Activated CD8-positive, alpha-beta memory T cell treated with anti-CD3 and anti-CD28 coated beads for 24 hours (primary cell): ENCODE measurements around the gene COL27A1.
"Not testable (repeated sequence)": the region's sequence is repeated elsewhere in the genome, so short reads cannot be mapped to it uniquely, and the experiment has no call there.

ENCODE experiments used
- DNase-seq: peaks from one replicate; pipeline ENCODE4 v3.0.0-alpha.2; 2020

The COL27A1 gene

DNA sequence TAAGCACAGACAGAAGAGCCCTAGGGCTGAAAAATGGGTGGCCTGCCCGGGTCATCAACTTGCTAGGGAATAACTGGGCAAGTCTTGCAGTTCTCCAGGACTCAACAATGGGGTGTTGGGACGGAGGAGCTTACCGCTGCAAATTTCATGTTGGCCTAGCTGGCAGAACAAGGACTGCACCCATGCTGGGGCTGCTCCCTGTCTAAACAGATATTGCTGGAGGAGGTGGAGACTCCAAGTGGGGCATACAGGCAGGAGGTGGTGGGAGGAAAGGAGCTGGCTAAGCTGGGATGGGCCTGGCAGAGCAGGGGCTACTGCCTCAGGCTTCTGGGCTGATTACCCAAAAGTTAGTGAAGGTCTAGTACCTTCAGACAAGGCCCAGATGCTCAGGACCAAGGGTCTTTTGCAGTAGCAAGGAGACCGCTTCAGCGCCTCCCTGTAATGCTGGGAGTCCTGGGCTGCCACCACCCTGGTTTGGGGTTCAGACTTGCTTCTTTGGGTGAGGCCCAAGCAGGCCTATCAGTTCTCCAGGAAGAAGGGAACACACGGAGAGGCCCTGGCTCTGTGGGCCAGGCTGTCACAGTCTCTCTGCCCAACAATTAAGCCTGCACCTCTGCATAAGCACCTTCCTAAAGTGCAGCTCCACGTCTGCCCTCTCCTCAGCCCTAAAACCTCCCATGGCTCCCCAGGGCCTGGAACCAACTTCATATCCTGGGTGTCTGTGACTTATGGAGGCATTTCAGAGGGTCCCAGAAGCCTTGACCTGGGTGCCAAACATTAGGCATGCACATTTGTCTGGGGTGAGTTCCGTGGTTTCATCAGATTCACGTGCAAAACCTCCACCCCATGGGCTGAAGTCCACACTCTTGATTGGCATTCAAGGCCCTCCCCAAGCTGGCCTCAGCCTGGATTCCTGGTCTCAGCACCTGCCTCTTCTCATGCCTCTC, 32.0 kb upstream of the COL27A1 start:
- no peak for DNase-seq

DNA sequence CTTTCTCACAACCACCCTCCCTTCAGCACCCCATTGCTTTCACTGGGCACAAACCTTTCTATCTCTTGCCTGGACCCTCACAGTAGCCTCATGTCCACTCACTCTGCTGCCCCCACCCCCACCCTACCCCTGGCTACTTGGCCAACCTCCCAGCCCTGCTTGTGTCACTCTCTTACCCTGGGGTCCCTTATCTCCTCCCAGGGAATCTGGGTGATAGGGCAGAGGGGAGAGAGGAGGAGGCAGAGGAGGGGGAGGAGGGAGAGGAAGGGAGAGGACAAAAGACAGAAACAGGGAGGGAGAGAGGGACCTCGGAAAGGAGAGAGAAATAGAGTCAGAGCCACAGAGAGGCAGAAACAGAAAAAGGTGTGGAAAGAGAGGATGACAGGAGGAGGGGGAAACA, 31.2 kb upstream of the COL27A1 start:
- DNase-seq = no peak

DNA sequence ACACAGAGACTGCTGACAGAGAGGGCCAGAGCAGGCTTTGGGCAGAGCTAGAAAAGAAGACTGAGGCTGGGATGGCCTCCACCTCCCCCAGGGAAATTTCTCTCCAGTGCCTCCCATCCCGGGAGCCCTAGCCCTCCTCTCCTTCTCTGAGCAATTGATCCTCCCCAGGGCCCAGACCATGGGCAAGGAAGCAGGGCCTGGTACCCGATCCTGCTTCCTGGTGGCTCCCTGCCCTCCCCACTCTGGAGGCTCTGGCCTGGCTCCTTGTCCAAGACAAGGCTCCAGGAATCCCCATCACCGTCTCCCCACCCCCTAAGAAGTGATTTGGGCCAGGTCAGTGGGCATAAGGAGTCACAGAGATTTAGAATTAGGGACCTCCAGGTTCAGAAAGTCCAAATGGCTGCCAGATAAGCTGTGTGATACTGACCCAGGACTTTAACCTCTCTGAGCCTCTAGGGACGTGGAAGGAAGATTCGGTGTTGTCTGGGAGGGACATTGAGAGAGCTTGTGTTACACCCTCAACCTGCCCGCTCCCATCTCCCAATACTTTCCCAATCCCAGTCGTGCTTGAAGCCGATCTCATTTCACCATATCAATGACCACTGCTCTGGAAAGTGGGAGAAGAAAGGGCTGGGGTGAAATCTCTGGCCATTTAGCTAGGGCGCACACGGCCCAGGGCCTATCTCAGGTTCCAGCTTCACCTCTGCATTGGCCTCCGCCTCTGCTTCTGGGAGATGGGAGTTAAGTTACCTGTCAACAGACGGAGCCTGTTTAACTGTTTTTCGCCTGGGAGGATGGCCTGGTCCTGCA, 30.5 kb upstream of the COL27A1 start:
- no peak for DNase-seq

DNA sequence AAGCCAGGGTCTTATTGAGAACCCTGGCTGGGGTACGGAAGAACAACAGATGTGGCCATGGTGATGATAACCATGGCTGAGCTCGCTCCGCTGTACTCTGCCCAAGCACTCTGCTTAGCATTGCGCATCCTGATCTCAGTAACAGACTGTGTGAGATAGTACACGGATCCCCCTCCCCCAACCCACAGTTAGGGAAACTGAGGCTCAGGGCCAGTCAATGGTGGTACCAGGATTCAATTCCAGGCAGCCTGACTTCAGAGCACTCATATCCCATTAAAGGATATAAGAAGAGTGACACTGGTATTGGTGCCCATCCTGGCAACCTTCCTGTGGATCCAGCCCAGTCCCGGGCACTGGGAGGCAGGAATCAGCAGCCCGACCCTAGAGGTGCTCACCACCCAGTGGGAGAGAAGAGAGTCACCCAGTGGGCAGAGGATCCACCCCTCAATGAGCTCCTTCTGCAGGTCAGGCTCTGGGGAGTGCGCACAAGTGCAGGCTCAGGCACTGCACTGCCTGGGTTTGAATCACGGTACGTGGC, 29.8 kb upstream of the COL27A1 start:
- no peak for DNase-seq

DNA sequence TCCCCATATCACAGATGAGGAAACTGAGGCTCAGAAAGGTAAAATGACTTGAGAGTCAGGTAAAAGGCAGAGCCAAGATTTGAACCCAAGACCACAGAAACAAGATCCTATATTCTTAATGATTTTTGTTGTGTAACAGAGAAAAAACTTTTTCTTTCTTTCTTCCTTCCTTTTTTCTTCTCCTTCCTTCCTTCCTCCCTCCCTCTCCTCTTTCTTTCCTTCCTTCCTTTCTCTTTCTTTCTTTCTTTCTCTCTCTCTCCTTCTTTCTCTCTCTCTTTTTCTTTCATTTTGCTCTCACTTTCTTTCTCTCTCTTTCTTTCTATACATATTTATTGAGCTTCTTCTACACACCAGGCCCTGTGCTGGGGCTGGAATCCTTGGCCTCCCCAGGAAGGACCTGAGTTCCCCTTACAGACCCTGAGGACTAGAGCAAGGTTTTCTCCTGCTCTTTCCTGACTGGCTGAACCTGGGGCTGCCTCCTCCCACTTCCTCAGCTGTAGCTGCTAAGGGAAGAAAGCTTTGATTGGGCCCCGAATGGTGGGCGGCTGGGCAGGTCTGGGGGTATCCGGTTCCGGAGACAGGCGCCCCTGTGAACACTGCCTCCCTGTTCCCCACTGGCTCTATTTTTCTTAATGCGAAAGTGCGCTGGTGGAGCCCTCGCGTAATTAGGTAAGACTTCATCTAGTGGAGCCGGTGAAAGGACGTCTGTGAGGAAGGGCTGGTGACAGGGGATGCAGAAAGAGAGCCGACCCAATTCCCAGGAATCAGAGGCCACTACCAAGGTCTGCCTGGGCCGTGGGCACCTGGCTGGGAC, 28.9 kb upstream of the COL27A1 start:
- no peak for DNase-seq

DNA sequence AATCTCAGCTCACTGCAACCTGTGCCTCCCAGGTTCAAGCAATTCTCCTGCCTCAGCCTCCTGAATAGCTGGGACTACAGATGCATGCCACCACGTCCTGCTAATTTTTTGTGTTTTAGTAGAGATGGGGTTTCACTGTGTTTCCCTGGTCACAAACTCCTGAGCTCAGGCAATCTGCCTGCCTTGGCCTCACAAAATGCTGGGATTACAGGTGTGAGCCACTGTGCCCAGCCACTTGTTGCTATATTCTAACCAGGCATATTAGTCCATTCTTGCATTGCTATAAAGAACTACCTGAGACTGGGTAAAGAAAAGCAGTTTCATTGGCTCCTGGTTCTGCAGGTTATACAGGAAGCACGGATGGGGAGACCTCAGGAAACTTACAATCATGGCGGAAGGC, 26.6 kb upstream of the COL27A1 start:
- DNase-seq = not testable (repeated sequence)

DNA sequence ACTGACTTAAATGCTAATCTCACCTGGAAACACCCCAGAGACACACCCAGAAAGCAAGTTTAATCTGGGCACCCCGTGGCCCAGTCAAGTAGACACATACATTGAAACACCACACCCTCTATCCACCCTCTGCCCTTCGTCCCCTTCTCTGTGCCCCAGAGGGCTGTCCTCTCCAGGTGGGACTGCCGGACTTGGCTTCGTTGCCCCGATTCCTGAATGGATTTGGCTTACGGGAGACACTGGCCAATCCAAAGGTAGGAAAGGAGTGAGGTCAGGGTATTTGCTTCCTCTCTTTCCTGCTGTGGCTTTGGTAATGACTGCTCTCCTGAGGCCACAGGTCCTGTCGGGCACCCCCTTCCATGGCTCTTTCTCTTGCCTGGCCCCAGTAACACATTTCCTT, 25.2 kb upstream of the COL27A1 start:
- DNase-seq = no peak

DNA sequence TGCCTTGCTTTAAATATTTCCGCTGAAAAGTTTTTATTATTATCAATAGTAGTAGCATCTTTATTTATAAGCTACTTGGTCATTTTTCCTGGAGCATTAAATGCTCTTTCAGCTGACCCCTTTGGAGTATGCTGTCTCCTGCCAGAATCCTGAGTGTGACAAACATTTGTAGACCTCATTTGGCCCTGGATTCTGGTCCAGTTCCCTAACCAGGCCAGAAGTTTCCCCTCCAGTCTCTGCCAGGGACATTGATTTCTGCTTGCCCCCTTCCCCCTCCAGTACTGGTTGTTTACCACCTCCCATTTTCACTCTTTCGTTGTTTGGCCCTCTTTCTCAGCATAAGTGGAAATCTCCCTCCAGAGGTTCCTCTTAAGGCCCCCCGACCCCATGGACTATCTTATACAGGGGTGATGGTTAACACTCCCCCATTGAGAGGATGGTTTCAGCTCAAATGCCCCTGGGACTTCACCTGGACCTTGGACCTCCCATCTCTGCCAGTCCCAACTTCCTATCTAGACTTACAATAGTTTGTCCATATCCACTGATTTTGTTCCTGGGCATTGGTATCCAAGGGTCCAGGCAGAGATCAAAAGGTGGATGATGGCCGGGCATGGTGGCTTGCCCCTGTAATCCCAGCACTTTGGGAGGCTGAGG, 24.6 kb upstream of the COL27A1 start:
- DNase-seq = no peak

DNA sequence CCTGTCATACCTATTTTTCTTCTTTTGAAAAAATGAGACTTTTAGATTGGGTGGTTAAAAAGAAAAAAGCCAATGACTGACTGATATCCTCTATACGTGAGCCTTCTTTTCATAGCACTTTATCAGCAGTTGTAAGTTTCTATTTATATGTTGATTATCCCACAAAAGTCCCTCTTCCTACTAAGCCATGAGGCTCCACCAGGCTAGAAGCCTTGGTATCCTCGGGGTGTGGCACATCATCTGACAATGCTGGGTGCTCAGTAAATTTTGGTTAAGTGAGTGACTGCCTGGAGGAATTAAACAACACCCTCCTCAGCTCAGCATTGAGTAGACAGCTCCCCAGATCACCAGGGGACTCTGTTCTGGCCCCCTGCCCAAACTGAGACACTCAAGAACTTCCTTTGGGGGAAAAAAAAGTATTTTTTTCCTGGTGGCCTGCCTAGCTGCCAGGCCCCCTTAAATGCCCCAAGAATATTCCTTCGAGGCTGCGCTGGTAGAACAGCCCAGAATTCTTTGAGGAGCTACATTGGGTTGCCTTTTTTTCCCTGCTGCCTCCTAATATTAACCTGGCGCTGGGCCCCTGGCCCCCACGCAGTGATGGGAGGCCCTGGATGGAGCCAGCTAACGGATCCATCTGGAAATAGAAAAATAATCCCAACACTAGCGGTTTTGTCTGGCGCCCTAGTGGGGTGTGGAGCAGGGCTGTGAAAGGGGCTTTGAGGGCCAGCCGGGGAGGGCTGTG, 23.4 kb upstream of the COL27A1 start:
- no peak for DNase-seq

DNA sequence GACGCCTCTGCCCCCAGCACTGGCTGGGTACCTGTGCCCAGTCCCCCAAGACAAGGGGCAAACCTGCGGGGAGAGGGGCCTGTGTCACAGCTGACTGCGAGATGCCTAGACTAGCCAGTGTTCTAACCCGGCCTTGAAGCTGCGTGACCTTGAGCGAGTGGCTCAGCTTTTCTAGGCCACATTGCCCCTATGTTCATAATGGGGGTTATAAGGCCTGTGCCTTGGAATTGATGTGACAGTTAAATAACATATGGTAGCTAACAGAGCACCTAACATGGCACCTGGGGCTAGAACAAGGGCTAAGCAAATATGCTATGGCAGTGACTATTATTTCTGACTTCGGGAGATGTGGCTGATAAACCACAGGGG, 22.8 kb upstream of the COL27A1 start:
- no peak for DNase-seq

DNA sequence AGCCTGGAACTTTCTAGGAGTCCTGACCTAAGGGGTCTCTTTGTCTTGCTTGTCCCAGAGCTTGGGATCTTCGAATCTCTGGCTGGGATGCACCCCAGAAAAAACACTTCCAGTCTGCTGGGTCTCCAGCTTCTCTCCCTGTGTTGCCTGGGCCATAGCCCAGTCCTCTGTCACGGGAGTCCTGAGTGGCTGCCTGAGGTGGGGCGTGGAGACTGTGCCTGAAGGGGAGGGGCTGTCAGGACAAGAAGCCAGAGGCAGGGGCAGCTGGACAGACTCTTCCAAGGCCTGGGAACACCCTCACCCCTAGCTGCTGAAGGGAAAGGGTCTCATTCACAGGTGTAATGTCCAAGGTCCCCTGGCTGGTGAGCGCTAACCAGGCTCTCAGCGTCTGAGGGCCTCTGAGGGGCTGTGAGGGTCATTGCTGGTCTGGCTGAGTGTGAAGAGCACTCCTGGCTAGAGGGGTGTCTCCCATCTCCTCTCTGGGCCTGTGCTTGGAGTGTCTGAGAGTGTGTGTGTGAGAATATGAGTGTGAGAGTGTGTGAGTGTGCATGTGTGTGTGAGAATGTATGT, 20.4 kb upstream of the COL27A1 start:
- DNase-seq = no peak

DNA sequence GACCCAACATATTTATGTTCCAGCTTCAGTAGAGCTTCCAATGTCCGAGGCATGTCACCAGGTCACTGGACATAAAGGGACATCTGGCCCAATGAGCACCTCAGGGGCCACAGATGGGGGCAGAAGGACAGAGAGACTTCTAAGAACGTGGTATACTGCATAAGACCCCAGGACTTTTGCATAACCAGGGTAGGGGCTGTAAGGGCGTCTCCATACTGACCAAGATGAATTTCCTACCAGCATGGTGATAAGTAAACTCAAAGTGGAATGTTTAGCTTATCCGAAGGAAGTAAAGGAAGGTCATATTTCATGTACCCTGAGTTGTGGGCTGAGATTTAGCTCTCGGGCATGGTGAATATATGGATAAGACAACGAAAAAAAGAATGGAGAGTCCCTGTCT, 17.5 kb upstream of the COL27A1 start:
- no peak for DNase-seq

DNA sequence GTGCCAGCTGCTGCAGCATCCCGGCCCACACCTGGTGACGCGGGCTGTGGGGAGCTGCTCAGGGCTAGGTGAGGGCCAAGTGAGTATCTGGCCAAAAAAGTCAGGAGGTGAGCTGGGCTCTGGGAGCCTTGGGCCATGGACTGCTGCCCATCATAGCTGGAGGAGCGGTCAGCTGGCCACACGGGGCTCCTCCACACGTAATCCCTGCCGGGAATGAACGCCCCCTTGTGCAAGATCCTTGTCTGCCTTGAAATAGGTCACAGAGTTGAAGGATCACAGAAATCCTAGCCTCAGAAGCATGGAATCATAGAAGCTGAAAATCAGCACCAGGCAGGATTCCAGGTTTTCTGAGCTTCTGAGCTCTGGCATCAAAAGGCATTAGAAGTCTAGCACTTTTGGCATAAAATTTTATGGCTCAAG, 16.8 kb upstream of the COL27A1 start:
- no peak for DNase-seq

DNA sequence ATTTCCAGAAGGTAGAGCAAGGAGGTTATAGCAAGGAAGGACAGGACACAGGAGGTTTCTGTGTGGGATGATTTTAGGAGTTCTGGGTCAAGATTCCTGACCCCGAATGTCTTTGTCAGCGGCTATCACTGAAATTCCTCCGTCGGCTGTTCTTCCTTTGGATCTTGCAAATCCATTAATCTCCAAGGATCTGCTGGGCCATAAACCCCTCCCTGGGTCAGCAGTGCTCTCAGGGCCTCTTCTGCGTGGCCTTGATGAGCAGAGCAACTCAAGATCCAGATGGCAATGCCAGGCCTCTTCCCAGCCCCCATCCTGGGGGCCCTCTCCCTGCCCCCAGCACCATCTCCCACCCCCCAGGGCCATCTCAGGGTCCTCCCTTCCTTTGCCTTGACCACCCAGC, 16.3 kb upstream of the COL27A1 start:
- no peak for DNase-seq

DNA sequence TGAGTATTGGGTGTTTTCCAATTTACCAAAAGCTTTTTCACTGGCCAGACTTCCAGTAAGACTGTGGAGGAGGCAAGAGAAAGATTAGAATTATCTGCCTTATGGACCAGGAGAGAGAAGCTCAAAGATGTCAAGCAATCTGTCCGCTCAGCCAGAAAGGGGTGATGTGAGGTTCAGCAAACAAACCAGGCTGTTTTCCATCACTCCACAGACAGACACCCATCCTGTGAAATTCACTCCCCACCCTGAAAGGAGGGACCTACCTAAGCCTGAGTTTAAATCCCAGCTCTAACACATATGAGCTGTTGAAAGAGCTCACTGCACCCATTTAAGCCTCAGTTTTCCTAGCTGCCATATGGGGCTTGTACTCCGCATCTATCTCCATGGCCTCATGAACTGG, 14.9 kb upstream of the COL27A1 start:
- DNase-seq = no peak

DNA sequence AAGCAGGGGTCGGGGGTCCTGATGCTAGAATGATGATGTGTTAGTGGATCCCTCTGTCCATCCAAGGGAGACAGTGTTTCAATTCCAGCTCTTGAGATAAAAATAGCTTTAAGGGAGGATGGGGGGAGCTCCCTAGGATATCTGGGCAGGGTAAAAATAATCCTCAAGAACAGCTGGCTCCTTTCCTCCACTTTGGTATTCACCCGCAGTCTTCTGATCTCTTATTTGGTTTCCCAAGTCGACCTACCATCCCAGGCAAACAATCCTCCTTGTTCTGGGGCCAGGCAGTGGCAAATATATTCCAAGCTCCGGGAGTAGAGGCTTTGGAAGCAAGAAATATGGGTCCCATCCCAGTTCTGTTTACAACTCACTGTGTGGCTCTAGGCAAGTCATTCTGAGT, 14.5 kb upstream of the COL27A1 start:
- no peak for DNase-seq

DNA sequence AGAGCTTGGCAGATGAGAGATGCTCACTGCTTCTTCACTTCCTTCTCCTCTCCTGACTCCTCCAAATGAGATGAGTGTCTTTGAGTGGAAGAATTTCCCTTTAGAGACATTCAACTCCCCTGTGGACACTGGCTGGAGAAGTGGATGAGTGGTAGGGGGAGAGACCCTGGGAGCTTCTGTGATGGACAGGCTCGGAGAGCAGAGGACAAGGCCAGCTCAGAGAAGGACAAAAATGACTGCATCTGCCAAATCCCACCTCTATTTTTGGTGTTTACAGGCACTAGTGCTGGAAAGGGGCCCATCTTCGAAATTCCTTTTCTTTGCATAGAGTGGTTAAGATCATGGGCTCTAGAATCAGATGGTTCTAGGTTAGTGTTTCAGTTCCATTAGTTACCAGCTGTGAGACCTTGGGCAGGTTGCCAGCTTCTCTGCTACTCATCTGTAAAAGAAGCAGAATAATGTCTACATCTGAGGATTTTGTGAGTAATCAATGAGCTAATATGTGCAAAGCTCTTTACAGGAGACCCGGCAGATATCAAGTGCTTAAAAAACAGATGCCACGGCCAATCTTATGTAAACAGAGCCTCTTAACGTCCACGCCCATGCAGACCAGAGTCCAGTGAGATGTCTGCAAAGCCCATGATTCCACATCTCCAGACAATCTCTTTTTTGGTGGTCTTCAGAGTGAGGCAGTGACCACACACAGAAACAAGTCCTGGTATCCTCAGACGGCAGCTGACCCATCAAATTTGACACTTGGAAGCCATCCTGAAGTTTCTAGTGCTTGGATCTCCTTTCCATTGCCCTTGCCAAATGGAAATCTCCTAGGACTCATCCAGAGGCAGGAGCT, 13.6 kb upstream of the COL27A1 start:
- no peak for DNase-seq

DNA sequence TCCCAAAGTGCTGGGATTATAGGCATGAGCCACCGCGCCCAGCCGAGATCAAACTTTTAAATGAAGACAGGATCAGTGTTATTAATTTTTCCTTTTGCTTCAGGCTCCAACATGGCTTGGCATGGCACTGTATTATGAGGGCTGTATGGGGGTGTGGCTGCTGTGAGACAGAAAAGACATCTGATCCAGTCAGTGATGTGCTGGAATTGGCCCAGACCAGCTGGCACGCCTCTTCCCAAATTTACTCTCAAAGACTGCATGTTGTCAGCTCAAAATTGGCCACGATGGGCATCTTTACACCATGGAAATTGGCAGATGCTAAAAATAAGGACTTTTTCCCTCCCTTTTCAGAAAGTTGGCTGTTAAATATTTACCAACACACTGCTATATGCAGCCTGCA, 12.1 kb upstream of the COL27A1 start:
- no peak for DNase-seq

DNA sequence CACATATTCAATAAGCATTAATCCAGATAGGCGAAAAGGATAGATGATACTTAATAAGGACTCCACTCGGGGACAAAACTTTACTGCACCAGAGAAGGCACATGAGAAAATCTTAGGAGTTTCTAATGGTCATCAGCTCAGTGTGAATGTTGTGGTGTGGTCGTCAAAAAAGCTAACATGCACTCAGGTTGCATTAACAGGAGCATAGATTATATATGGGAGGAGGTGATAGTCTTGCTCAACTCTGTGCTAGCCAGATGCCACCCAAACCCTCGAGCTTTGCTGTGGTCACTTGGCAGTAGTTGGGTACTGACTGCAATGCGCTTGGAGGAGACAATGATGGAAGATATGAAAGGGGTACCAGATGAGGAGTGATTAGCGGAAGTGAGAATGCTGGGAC, 8.6 kb upstream of the COL27A1 start:
- no peak for DNase-seq

DNA sequence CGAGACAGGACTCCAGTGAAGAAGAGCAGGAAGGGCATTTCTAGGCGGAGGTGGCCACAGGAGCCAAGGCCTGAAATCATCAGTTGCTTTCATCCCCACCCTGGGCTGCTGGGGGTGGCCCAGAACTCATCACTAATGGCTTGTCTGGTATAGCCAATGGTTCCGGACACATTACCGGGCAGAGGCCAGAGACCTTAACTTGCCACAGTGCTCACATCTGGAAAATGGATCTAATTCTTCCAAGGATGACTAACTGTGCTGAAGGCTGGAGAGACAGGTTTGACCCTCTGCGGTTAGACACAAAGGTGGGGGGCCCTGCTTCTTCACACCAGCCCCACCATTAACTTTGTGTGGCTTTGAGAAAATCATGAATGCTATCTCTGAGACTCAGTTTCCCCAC, 6.2 kb upstream of the COL27A1 start:
- DNase-seq = no peak
